Measurements from ENCODE around the gene DHRS7C.

Gene DHRS7C

DNA sequence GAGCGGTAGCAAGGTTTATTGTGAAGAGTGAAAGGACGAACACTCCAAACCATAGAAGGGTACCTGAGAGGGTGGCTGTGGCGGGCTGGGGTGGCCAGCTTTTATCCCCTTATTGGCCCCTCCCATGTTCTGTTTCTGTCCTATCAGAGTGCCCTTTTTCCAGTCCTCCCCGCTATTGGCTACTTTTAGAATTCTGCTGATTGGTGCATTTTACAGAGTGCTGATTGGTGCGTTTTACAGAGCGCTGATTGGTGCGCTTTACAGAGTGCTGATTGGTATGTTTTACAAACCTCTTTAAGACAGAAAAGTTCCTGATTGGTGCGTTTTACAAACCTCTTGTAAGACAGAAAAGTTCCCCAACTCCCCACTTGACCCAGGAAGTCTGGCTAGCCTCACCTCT, 18.0 kb upstream of the DHRS7C start:
- H3K27ac ChIP-seq (ENCODE audit: low read depth, low read length) = no peak overlapping the region
- H3K9ac ChIP-seq (ENCODE audit: low read depth, low read length) = no peak overlapping the region
- no peaks in the 10 kb centered on the region for H3K4me1 ChIP-seq (ENCODE audit: control insufficient read depth, insufficient read depth, low read length)
- no peaks in the 10 kb centered on the region for H3K27me3 ChIP-seq (ENCODE audit: control insufficient read depth, insufficient read depth, low read length)
- H3K36me3 ChIP-seq (ENCODE audit: control insufficient read depth, insufficient read depth, low read length) = no peaks in the 10 kb centered on the region
- no peaks in the 10 kb centered on the region for H3K9me3 ChIP-seq (ENCODE audit: control insufficient read depth, insufficient read depth, low read length)
- no peak overlapping the region for H3K4me3 ChIP-seq (ENCODE audit: low read depth, low read length)

DNA sequence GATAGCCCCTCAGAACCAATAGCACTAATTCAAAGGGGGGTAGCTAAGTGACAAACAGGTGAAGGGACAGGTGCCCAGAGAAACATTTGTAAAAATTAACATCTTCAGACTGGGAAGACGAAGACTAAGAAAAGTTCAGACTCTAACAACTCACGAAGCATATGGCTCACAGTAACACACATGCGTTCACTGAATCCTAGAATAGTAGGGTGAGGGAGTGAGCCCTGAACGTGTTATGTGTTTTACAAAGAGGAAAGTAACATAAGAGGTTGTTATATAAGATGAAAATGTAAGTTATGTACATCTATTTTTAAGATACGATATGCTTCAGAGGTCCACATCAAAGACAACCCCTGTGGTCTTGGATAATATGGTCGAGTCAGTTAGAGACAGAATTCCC, 15.3 kb upstream of the DHRS7C start:
- H3K36me3 ChIP-seq (ENCODE audit: control insufficient read depth, insufficient read depth, low read length) = no peaks in the 10 kb centered on the region

GRCh38 chr17:9805769-9806168, 14.4 kb upstream of the DHRS7C start:
- Histone ChIP-seq H3K9me3 (ENCODE audit: control insufficient read depth, insufficient read depth, low read length) (no peaks in the 10 kb centered on the region), H3K27ac (ENCODE audit: low read depth, low read length) (no peak overlapping the region), H3K9ac (ENCODE audit: low read depth, low read length) (no peak overlapping the region), H3K4me3 (ENCODE audit: low read depth, low read length) (no peak overlapping the region), H3K36me3 (ENCODE audit: control insufficient read depth, insufficient read depth, low read length) (no peaks in the 10 kb centered on the region), H3K27me3 (ENCODE audit: control insufficient read depth, insufficient read depth, low read length) (no peaks in the 10 kb centered on the region), H3K4me1 (ENCODE audit: control insufficient read depth, insufficient read depth, low read length) (no peaks in the 10 kb centered on the region)

More for the DNA sequence above, 15.3 kb upstream of the DHRS7C start:
- Histone ChIP-seq H3K9me3 (ENCODE audit: control insufficient read depth, insufficient read depth, low read length) (no peaks in the 10 kb centered on the region), H3K4me3 (ENCODE audit: low read depth, low read length) (no peak overlapping the region), H3K4me1 (ENCODE audit: control insufficient read depth, insufficient read depth, low read length) (no peaks in the 10 kb centered on the region), H3K27me3 (ENCODE audit: control insufficient read depth, insufficient read depth, low read length) (no peaks in the 10 kb centered on the region), H3K27ac (ENCODE audit: low read depth, low read length) (no peak overlapping the region), H3K9ac (ENCODE audit: low read depth, low read length) (no peak overlapping the region)

DNA sequence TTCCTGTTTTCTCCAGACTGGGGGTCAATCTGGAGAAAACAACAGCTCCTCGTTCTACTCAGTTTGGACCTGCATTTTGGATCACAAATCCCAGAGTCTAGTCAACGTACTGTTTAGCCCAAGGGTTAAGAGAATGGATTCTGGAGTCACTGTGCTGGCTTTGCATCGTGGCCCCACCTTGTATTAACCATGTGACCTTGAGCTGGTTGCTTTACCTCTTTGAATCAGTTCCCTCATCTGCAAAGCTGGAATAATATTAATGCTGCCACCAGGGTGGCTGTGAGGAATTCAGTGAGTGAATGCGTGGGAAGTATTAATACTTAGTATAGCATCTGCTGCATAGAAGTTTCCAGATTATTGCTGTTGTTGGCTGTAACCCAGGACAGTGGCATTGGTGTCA, 11.3 kb upstream of the DHRS7C start:
- no peaks in the 10 kb centered on the region for H3K4me1 ChIP-seq (ENCODE audit: control insufficient read depth, insufficient read depth, low read length)
- no peak overlapping the region for H3K27ac ChIP-seq (ENCODE audit: low read depth, low read length)
- no peak overlapping the region for H3K9ac ChIP-seq (ENCODE audit: low read depth, low read length)
- H3K27me3 ChIP-seq (ENCODE audit: control insufficient read depth, insufficient read depth, low read length) = no peaks in the 10 kb centered on the region
- no peak overlapping the region for H3K4me3 ChIP-seq (ENCODE audit: low read depth, low read length)
- no peaks in the 10 kb centered on the region for H3K36me3 ChIP-seq (ENCODE audit: control insufficient read depth, insufficient read depth, low read length)
- H3K9me3 ChIP-seq (ENCODE audit: control insufficient read depth, insufficient read depth, low read length) = no peaks in the 10 kb centered on the region

GRCh38 chr17:9802294-9802693, 10.9 kb upstream of the DHRS7C start:
- Histone ChIP-seq H3K4me1 (ENCODE audit: control insufficient read depth, insufficient read depth, low read length) (no peaks in the 10 kb centered on the region), H3K9ac (ENCODE audit: low read depth, low read length) (no peak overlapping the region), H3K9me3 (ENCODE audit: control insufficient read depth, insufficient read depth, low read length) (no peaks in the 10 kb centered on the region), H3K27me3 (ENCODE audit: control insufficient read depth, insufficient read depth, low read length) (no peaks in the 10 kb centered on the region), H3K4me3 (ENCODE audit: low read depth, low read length) (no peak overlapping the region), H3K36me3 (ENCODE audit: control insufficient read depth, insufficient read depth, low read length) (no peaks in the 10 kb centered on the region), H3K27ac (ENCODE audit: low read depth, low read length) (no peak overlapping the region)

- no peaks in the 10 kb centered on the region for H3K36me3 ChIP-seq (ENCODE audit: control insufficient read depth, insufficient read depth, low read length)
- H3K27me3 ChIP-seq (ENCODE audit: control insufficient read depth, insufficient read depth, low read length) = no peaks in the 10 kb centered on the region
- no peak overlapping the region for H3K9ac ChIP-seq (ENCODE audit: low read depth, low read length)
- no peak overlapping the region for H3K27ac ChIP-seq (ENCODE audit: low read depth, low read length)
- H3K9me3 ChIP-seq (ENCODE audit: control insufficient read depth, insufficient read depth, low read length) = no peaks in the 10 kb centered on the region
- H3K4me1 ChIP-seq (ENCODE audit: control insufficient read depth, insufficient read depth, low read length) = no peaks in the 10 kb centered on the region
- H3K4me3 ChIP-seq (ENCODE audit: low read depth, low read length) = no peak overlapping the region
Observed at GRCh38 chr17:9801505-9801904, 10.1 kb upstream of the DHRS7C start.

DNA sequence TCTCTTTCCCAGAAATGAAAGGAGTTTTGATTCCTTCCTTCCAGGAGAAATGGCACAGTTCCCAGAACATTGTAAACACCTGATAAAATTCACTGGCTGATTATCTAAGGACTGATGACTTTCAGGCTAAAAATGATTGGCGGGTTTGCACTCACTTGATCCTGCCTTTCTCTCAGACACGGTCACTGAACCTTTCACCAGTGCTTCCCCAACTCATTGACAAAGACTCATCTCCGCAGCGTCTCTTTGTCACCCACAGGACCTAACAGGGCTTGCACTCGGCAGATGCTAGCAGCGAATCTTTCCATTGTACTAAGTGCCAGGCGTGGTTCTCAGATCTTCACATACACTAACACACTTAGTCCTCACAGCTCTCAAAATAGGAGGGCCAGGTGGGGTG, 7.3 kb upstream of the DHRS7C start:
- H3K9me3 ChIP-seq (ENCODE audit: control insufficient read depth, insufficient read depth, low read length) = no peaks in the 10 kb centered on the region
- H3K4me1 ChIP-seq (ENCODE audit: control insufficient read depth, insufficient read depth, low read length) = no peaks in the 10 kb centered on the region
- H3K27ac ChIP-seq (ENCODE audit: low read depth, low read length) = no peak overlapping the region
- H3K4me3 ChIP-seq (ENCODE audit: low read depth, low read length) = no peak overlapping the region
- no peaks in the 10 kb centered on the region for H3K36me3 ChIP-seq (ENCODE audit: control insufficient read depth, insufficient read depth, low read length)
- no peak overlapping the region for H3K9ac ChIP-seq (ENCODE audit: low read depth, low read length)
- no peaks in the 10 kb centered on the region for H3K27me3 ChIP-seq (ENCODE audit: control insufficient read depth, insufficient read depth, low read length)

GRCh38 chr17:9798008-9798407, 6.6 kb upstream of the DHRS7C start:
- no peak overlapping the region for H3K27ac ChIP-seq (ENCODE audit: low read depth, low read length)
- H3K36me3 ChIP-seq (ENCODE audit: control insufficient read depth, insufficient read depth, low read length) = no peaks in the 10 kb centered on the region
- H3K27me3 ChIP-seq (ENCODE audit: control insufficient read depth, insufficient read depth, low read length) = no peaks in the 10 kb centered on the region
- no peak overlapping the region for H3K4me3 ChIP-seq (ENCODE audit: low read depth, low read length)
- H3K9me3 ChIP-seq (ENCODE audit: control insufficient read depth, insufficient read depth, low read length) = no peaks in the 10 kb centered on the region
- H3K9ac ChIP-seq (ENCODE audit: low read depth, low read length) = no peak overlapping the region
- no peaks in the 10 kb centered on the region for H3K4me1 ChIP-seq (ENCODE audit: control insufficient read depth, insufficient read depth, low read length)

DNA sequence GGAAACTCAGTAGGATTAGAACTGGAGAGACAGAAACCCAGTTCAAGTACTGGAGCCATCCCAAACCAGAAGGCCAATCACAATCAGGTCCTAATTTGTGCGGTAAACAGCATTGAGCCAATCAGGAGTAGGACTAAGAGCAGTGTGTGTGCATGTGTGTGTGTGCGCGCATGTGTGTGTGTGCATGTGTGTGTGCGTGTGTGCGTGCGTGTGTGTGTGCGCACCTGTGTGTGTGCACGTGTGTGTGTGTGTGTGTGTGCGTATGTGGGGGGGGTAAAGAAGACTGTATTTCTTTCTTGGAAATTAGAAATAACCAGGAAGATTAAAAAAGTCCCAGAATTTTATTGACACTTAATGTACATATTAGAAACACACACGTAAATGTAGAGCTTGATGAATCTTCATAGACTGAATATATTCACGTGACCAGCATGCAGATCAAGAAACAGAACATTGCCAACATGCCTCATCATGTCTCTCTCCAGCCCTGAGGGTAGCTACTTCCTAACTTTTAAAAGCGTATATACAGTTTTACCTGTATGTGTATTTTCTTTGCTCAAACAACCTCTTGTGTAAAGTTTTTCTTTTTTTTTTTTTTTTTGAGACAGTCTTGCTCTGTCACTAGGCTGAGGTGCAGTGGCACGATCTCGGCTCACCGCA, 919 bp upstream of the DHRS7C start:
- Histone ChIP-seq H3K36me3 (ENCODE audit: control insufficient read depth, insufficient read depth, low read length) (no peaks in the 10 kb centered on the region), H3K4me3 (ENCODE audit: low read depth, low read length) (no peak overlapping the region), H3K9ac (ENCODE audit: low read depth, low read length) (no peak overlapping the region), H3K27ac (ENCODE audit: low read depth, low read length) (no peak overlapping the region), H3K27me3 (ENCODE audit: control insufficient read depth, insufficient read depth, low read length) (no peaks in the 10 kb centered on the region), H3K4me1 (ENCODE audit: control insufficient read depth, insufficient read depth, low read length) (no peaks in the 10 kb centered on the region), H3K9me3 (ENCODE audit: control insufficient read depth, insufficient read depth, low read length) (no peaks in the 10 kb centered on the region)

DNA sequence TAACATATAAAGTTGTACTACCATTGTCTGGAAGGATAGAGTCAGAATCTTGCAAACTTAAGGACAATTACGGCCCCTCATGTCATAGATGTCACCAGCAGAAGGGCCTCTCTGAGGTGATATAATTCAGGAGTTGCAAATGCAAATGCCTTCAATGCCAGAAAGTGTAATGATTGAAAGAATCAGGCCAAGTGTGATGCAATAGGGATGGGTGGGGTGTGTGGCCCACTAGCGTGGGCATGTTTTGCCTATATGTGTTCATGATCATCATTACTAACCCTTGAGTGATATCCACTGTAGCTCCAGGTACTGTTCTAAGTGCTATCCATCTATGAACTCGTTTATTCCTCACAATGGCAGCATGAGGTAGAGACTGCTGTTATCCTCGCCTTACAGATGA, 1.1 kb downstream of the DHRS7C start:
- Histone ChIP-seq H3K4me1 (ENCODE audit: control insufficient read depth, insufficient read depth, low read length) (no peaks in the 10 kb centered on the region), H3K27me3 (ENCODE audit: control insufficient read depth, insufficient read depth, low read length) (no peaks in the 10 kb centered on the region)

GRCh38 chr17:9788601-9789000, 2.8 kb downstream of the DHRS7C start:
- Histone ChIP-seq H3K27me3 (ENCODE audit: control insufficient read depth, insufficient read depth, low read length) (no peaks in the 10 kb centered on the region), H3K9ac (ENCODE audit: low read depth, low read length) (no peak overlapping the region), H3K4me1 (ENCODE audit: control insufficient read depth, insufficient read depth, low read length) (no peaks in the 10 kb centered on the region), H3K9me3 (ENCODE audit: control insufficient read depth, insufficient read depth, low read length) (no peaks in the 10 kb centered on the region), H3K27ac (ENCODE audit: low read depth, low read length) (no peak overlapping the region), H3K4me3 (ENCODE audit: low read depth, low read length) (no peak overlapping the region), H3K36me3 (ENCODE audit: control insufficient read depth, insufficient read depth, low read length) (no peaks in the 10 kb centered on the region)

More for the DNA sequence above, 1.1 kb downstream of the DHRS7C start:
- Histone ChIP-seq H3K4me3 (ENCODE audit: low read depth, low read length) (no peak overlapping the region), H3K36me3 (ENCODE audit: control insufficient read depth, insufficient read depth, low read length) (no peaks in the 10 kb centered on the region), H3K27ac (ENCODE audit: low read depth, low read length) (no peak overlapping the region), H3K9ac (ENCODE audit: low read depth, low read length) (no peak overlapping the region), H3K9me3 (ENCODE audit: control insufficient read depth, insufficient read depth, low read length) (no peaks in the 10 kb centered on the region)

GRCh38 chr17:9784544-9784943, 6.8 kb downstream of the DHRS7C start:
- no peak overlapping the region for H3K27ac ChIP-seq (ENCODE audit: low read depth, low read length)
- H3K4me3 ChIP-seq (ENCODE audit: low read depth, low read length) = no peak overlapping the region
- no peak overlapping the region for H3K9ac ChIP-seq (ENCODE audit: low read depth, low read length)
- H3K27me3 ChIP-seq (ENCODE audit: control insufficient read depth, insufficient read depth, low read length) = no peaks in the 10 kb centered on the region
- H3K36me3 ChIP-seq (ENCODE audit: control insufficient read depth, insufficient read depth, low read length) = no peaks in the 10 kb centered on the region
- no peaks in the 10 kb centered on the region for H3K4me1 ChIP-seq (ENCODE audit: control insufficient read depth, insufficient read depth, low read length)
- no peaks in the 10 kb centered on the region for H3K9me3 ChIP-seq (ENCODE audit: control insufficient read depth, insufficient read depth, low read length)

All from HUES48 (cell line).